HG03135 (cell line): ENCODE data around the gene TGM3.

Experiments used
- ATAC-seq: cut with Tn5 transposase; IDR thresholded peaks from one replicate; pipeline ENCODE4 v1.9.1; 2021; ENCODE audit warnings: mild to moderate bottlenecking, moderate library complexity; ENCODE audit not compliant: unreplicated experiment

Gene TGM3

GRCh38 chr20:2335096-2335870 lies 39.5 kb downstream of the TGM3 start:
- ATAC-seq, result no peak

- ATAC-seq, result no peak
Observed at GRCh38 chr20:2336471-2336870, 40.7 kb downstream of the TGM3 start.

GRCh38 chr20:2337142-2337541 lies 41.3 kb downstream of the TGM3 start:
- no peak for ATAC-seq

GRCh38 chr20:2338411-2339066 lies 42.7 kb downstream of the TGM3 start:
- ATAC-seq, result no peak

- ATAC-seq, result no peak
Observed at GRCh38 chr20:2340136-2340535, 44.3 kb downstream of the TGM3 start.

GRCh38 chr20:2340823-2341222 lies 45.0 kb downstream of the TGM3 start:
- no peak for ATAC-seq

- no peak for ATAC-seq
Observed at GRCh38 chr20:2341336-2341735, 45.5 kb downstream of the TGM3 start.

GRCh38 chr20:2342243-2342642 lies 46.4 kb downstream of the TGM3 start:
- ATAC-seq, result no peak

GRCh38 chr20:2346188-2346587 lies 50.4 kb downstream of the TGM3 start:
- no peak for ATAC-seq

- no peak for ATAC-seq
Observed at GRCh38 chr20:2348336-2348735, 52.5 kb downstream of the TGM3 start.

GRCh38 chr20:2349801-2350200 lies 54.0 kb downstream of the TGM3 start:
- no peak for ATAC-seq

- ATAC-seq, result no peak
Observed at GRCh38 chr20:2350606-2351005, 54.8 kb downstream of the TGM3 start.

- ATAC-seq, result no peak
Observed at GRCh38 chr20:2353231-2353630, 57.4 kb downstream of the TGM3 start.

- no peak for ATAC-seq
Observed at GRCh38 chr20:2357114-2357513, 61.3 kb downstream of the TGM3 start.

GRCh38 chr20:2358006-2358405 lies 62.2 kb downstream of the TGM3 start:
- ATAC-seq, result no peak

GRCh38 chr20:2361035-2361593 lies 65.3 kb downstream of the TGM3 start:
- ATAC-seq, result no peak

GRCh38 chr20:2363187-2363586 lies 67.4 kb downstream of the TGM3 start:
- no peak for ATAC-seq

- no peak for ATAC-seq
Observed at GRCh38 chr20:2363587-2363986, 67.8 kb downstream of the TGM3 start.

- ATAC-seq, result no peak
Observed at GRCh38 chr20:2364044-2364443, 68.2 kb downstream of the TGM3 start.

- no peak for ATAC-seq
Observed at GRCh38 chr20:2365091-2365490, 69.3 kb downstream of the TGM3 start.

GRCh38 chr20:2365666-2366065 lies 69.9 kb downstream of the TGM3 start:
- ATAC-seq, result no peak

- no peak for ATAC-seq
Observed at GRCh38 chr20:2368621-2369020, 72.8 kb downstream of the TGM3 start.
